Measurements from ENCODE around the gene KCNJ12.

Gene KCNJ12

GRCh38 chr17:21368545-21369246 lies 7.5 kb upstream of the KCNJ12 start:
- no peak for DNase-seq

GRCh38 chr17:21369395-21369794 lies 6.8 kb upstream of the KCNJ12 start:
- no peak for DNase-seq

- no peak for DNase-seq
These were observed 5.7 kb upstream of the KCNJ12 start for GRCh38 chr17:21370430-21370829.

- DNase-seq: no peak
These were observed 4.6 kb upstream of the KCNJ12 start for GRCh38 chr17:21371511-21372081.

GRCh38 chr17:21372256-21372954 lies 3.8 kb upstream of the KCNJ12 start:
- DNase-seq: no peak

- DNase-seq: no peak
These were observed 3.1 kb upstream of the KCNJ12 start for GRCh38 chr17:21373036-21373435.

- DNase-seq: no peak
These were observed 2.3 kb upstream of the KCNJ12 start for GRCh38 chr17:21373696-21374440.

- DNase-seq: no peak
These were observed 1.6 kb upstream of the KCNJ12 start for GRCh38 chr17:21374441-21375161.

- DNase-seq: no peak
These were observed 996 bp upstream of the KCNJ12 start for GRCh38 chr17:21375162-21375560.

- DNase-seq: no peak
These were observed 438 bp upstream of the KCNJ12 start for GRCh38 chr17:21375757-21376080.

GRCh38 chr17:21376759-21377690 lies 868 bp downstream of the KCNJ12 start:
- no peak for DNase-seq

- no peak for DNase-seq
These were observed 1.7 kb downstream of the KCNJ12 start for GRCh38 chr17:21377705-21378396.

- no peak for DNase-seq
These were observed 2.4 kb downstream of the KCNJ12 start for GRCh38 chr17:21378553-21378952.

- DNase-seq: no peak
These were observed 3.0 kb downstream of the KCNJ12 start for GRCh38 chr17:21379080-21379711.

GRCh38 chr17:21380659-21381058 lies 4.5 kb downstream of the KCNJ12 start:
- no peak for DNase-seq

GRCh38 chr17:21381076-21381706 lies 5.0 kb downstream of the KCNJ12 start:
- DNase-seq: no peak

- no peak for DNase-seq
These were observed 6.7 kb downstream of the KCNJ12 start for GRCh38 chr17:21382560-21383495.

GRCh38 chr17:21385281-21385845 lies 9.2 kb downstream of the KCNJ12 start:
- DNase-seq: no peak

GRCh38 chr17:21387616-21388015 lies 11.5 kb downstream of the KCNJ12 start:
- no peak for DNase-seq
